Measurements from ENCODE around the gene FHL3. TPM values are rescaled to one million over a fixed set of nuclear protein-coding genes. Genes with fewer than 3 reads are reported as not detected.

The FHL3 gene
- total RNA-seq, 1 donor from 2014 or later: 22.4 TPM

- H3K27me3 ChIP-seq: no peaks in the 10 kb centered on the region
- peaks cover 22% of the 10 kb centered on the region for H3K4me1 ChIP-seq
- ATAC-seq (peak; percentile 54), DNase-seq (peak; percentile 75)
- peaks cover 37% of the 10 kb centered on the region for H3K36me3 ChIP-seq
- no peak overlapping the region for H3K27ac ChIP-seq
- H3K9me3 ChIP-seq: no peaks in the 10 kb centered on the region
- intact Hi-C loops (cut with DNase I): loop anchor here (10.0 kb wide), 1 partner anchor 807 kb away; no protein-coding TSS in a partner anchor
- H3K4me3 ChIP-seq: no peak overlapping the region
- TF ChIP-seq, protein P1, sequence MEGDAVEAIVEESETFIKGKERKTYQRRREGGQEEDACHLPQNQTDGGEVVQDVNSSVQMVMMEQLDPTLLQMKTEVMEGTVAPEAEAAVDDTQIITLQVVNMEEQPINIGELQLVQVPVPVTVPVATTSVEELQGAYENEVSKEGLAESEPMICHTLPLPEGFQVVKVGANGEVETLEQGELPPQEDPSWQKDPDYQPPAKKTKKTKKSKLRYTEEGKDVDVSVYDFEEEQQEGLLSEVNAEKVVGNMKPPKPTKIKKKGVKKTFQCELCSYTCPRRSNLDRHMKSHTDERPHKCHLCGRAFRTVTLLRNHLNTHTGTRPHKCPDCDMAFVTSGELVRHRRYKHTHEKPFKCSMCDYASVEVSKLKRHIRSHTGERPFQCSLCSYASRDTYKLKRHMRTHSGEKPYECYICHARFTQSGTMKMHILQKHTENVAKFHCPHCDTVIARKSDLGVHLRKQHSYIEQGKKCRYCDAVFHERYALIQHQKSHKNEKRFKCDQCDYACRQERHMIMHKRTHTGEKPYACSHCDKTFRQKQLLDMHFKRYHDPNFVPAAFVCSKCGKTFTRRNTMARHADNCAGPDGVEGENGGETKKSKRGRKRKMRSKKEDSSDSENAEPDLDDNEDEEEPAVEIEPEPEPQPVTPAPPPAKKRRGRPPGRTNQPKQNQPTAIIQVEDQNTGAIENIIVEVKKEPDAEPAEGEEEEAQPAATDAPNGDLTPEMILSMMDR (IDR thresholded peaks at IDR 0.05): no peak
Measured at GRCh38 chr1:38027201-38028104, 22.1 kb upstream of the FHL3 start.

- intact Hi-C loops (cut with DNase I): loop anchor here (10.0 kb wide), 1 partner anchor 808 kb away; no protein-coding TSS in a partner anchor
- DNase-seq: peak; percentile 88
- TF ChIP-seq, protein P1 (IDR thresholded peaks at IDR 0.05): peak; percentile 73
- H3K4me3 ChIP-seq: no peak overlapping the region
- no peak overlapping the region for H3K27ac ChIP-seq
- H3K9me3 ChIP-seq: no peaks in the 10 kb centered on the region
- H3K36me3 ChIP-seq: peaks cover 44% of the 10 kb centered on the region
- peaks cover 22% of the 10 kb centered on the region for H3K4me1 ChIP-seq
- no peaks in the 10 kb centered on the region for H3K27me3 ChIP-seq
- ATAC-seq: peak; percentile 89
Measured at GRCh38 chr1:38026592-38027200, 21.4 kb upstream of the FHL3 start.

DNA sequence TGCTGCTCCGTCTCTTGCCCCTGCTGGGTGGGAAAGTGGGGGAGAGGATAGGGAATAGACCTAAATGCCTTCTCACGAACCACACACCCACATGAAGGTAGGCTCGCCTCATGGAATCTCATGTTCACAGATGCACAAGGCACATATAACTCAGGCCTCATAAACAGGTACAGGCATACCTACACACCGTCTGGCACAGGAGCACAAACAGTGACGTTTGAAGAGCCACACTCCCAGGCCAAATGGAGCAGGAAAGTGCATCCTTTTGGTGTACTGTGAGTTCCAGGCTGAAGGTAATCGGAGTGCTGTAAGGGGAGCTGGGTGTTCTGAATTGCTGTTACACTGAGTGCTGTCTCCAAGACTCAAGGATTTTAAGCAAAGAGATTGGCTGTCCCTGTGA lies 20.4 kb upstream of the FHL3 start:
- ATAC-seq (no peak), DNase-seq (no peak)
- TF ChIP-seq, protein P1 (IDR thresholded peaks at IDR 0.05): no peak
- Histone ChIP-seq H3K27me3 (no peaks in the 10 kb centered on the region), H3K4me1 (peaks cover 18% of the 10 kb centered on the region), H3K4me3 (no peak overlapping the region), H3K9me3 (no peaks in the 10 kb centered on the region), H3K36me3 (peaks cover 55% of the 10 kb centered on the region), H3K27ac (no peak overlapping the region)
- intact Hi-C loops (cut with DNase I): loop anchor here (10.0 kb wide), 1 partner anchor 809 kb away; no protein-coding TSS in a partner anchor

DNA sequence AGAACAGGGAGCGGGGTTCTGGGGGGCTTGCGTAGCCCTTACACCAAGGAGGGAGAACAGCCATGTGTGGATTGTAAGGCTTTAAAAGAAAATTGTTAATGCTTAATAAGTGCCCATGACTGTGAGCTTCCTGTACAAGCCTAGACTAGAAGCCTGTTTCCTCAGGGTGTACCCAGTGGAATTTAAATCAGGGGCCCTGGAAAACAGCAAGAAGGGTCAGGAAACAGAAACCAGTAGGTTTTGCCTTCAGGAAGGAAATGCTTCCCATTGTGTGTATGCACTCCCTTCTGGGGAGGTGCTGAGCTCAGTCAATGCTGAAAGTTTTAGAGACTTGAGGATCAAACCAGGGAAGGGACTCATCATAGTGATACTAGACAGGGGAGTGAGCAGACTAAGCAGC lies 19.9 kb upstream of the FHL3 start:
- ATAC-seq (no peak), DNase-seq (no peak)
- H3K9me3 ChIP-seq: no peaks in the 10 kb centered on the region
- H3K4me3 ChIP-seq: no peak overlapping the region
- no peak overlapping the region for H3K27ac ChIP-seq
- intact Hi-C loops (cut with DNase I): loop anchor here (10.0 kb wide), 1 partner anchor 810 kb away; no protein-coding TSS in a partner anchor
- no peaks in the 10 kb centered on the region for H3K27me3 ChIP-seq
- TF ChIP-seq, protein P1 (IDR thresholded peaks at IDR 0.05): no peak
- H3K36me3 ChIP-seq: peaks cover 59% of the 10 kb centered on the region
- peaks cover 13% of the 10 kb centered on the region for H3K4me1 ChIP-seq

GRCh38 chr1:38022810-38023209 lies 17.5 kb upstream of the FHL3 start:
- Histone ChIP-seq H3K27ac (no peak overlapping the region), H3K4me3 (no peak overlapping the region), H3K36me3 (peaks cover 83% of the 10 kb centered on the region), H3K4me1 (no peaks in the 10 kb centered on the region), H3K9me3 (no peaks in the 10 kb centered on the region), H3K27me3 (no peaks in the 10 kb centered on the region)
- TF ChIP-seq, protein P1 (IDR thresholded peaks at IDR 0.05): no peak
- no peak for ATAC-seq
- intact Hi-C loops (cut with DNase I): loop anchor here (10.0 kb wide), 1 partner anchor 812 kb away; no protein-coding TSS in a partner anchor
- DNase-seq: no peak

All from upper lobe of right lung (tissue), 1 donor.